K562 (cell line): ENCODE results near the gene NKIRAS1. TPM values are rescaled to one million over a fixed set of nuclear protein-coding genes. Genes with fewer than 3 reads are reported as not detected.

Experiments
- BDP1 ChIP-seq: IDR thresholded peaks from 3 replicates; pipeline ENCODE4 v1.6.1; 2011; ENCODE audit not compliant: insufficient read length, insufficient read depth
- HIVEP1 ChIP-seq: fragments of 250-450 bp; sonication (Bioruptor Pico); IDR thresholded peaks from 2 replicates; pipeline ENCODE4 v1.4.0; 2020; ENCODE audit warnings: mild to moderate bottlenecking
- LCOR ChIP-seq: sonication (generic); formaldehyde crosslinking; IDR thresholded peaks from 2 replicates; pipeline ENCODE4 v1.8.0; 2022; ENCODE audit warnings: mild to moderate bottlenecking, missing genetic modification reagents
- MEF2D ChIP-seq: conservative IDR thresholded peaks from 2 replicates; pipeline ENCODE4 v1.6.1; 2016; ENCODE audit warnings: low read depth, missing genetic modification characterization, missing compliant biosample characterization
- NR1H2 ChIP-seq: sonication (generic); formaldehyde crosslinking; IDR thresholded peaks from 2 replicates; pipeline ENCODE4 v1.4.0; 2020; ENCODE audit warnings: mild to moderate bottlenecking, missing genetic modification reagents
- RFX1 ChIP-seq: fragments of 450-650 bp; IDR thresholded peaks from 2 replicates; pipeline ENCODE4 v1.6.1; 2016; ENCODE audit warnings: mild to moderate bottlenecking, moderate library complexity
- RUNX1 ChIP-seq: sonication (generic); IDR thresholded peaks from 2 replicates; pipeline ENCODE4 v1.6.1; 2016; ENCODE audit warnings: antibody characterized with exemption, low read depth
- SNIP1 ChIP-seq: fragments of 450-650 bp; IDR thresholded peaks from 2 replicates; pipeline ENCODE4 v1.7.1; 2017; ENCODE audit warnings: low read depth, mild to moderate bottlenecking
- SNRNP70 ChIP-seq: fragments of 200-400 bp; formaldehyde crosslinking; optimal IDR thresholded peaks from 2 replicates; pipeline ENCODE3; 2017; ENCODE audit warnings: low read depth, low read length
- WHSC1 ChIP-seq: IDR thresholded peaks from one replicate; pipeline ENCODE4 v1.6.1; 2012; ENCODE audit warnings: low read length, control low read depth, inconsistent platforms
- ZFP1 ChIP-seq: fragments of 450-650 bp; formaldehyde crosslinking; IDR thresholded peaks from 2 replicates; pipeline ENCODE4 v1.4.0; 2020; ENCODE audit warnings: mild to moderate bottlenecking, mixed read lengths
- ZNF12 ChIP-seq: sonication (generic); formaldehyde crosslinking; IDR thresholded peaks from 2 replicates; pipeline ENCODE4 v1.4.0; 2020; ENCODE audit warnings: mild to moderate bottlenecking, missing genetic modification reagents
- ZNF134 ChIP-seq: fragments of 250-450 bp; sonication (Bioruptor Pico); conservative IDR thresholded peaks from 2 replicates; pipeline ENCODE4 v1.4.0; 2020
- ZNF444 ChIP-seq: fragments of 250-450 bp; sonication (Bioruptor Pico); IDR thresholded peaks from 2 replicates; pipeline ENCODE4 v1.4.0; 2020; ENCODE audit warnings: mild to moderate bottlenecking, moderate library complexity
- ZNF551 ChIP-seq: fragments of 250-450 bp; sonication (Bioruptor Pico); IDR thresholded peaks from 2 replicates; pipeline ENCODE4 v1.5.0; 2021; ENCODE audit warnings: mild to moderate bottlenecking, moderate library complexity
- ZNF75A ChIP-seq: fragments of 450-650 bp; formaldehyde crosslinking; IDR thresholded peaks from 2 replicates; pipeline ENCODE4 v1.4.0; 2020; ENCODE audit warnings: mild to moderate bottlenecking
- ZNF77 ChIP-seq: fragments of 250-450 bp; sonication (Bioruptor Pico); IDR thresholded peaks from 2 replicates; pipeline ENCODE4 v1.5.0; 2020
- polyA plus RNA-seq, 8 experiments: library from polyadenylated mRNA; depleted of rRNA in 4 of 8; stranded (reverse) in 5 of 8; unstranded in 3 of 8; fragments of >200 nt; fragmentation: Nextera tagmentation in 2 of 8; fragmentation: Illumina TruSeq in 1 of 8; extraction: Ambion mirVana in 2 of 8; extraction: Trizol in 1 of 8; gene quantifications; 2 replicates each; pipeline versions ENCODE4 v1.2.1 to v1.2.3, GENCODE V29; 2011 to 2014; ENCODE audit warnings: inconsistent platforms in 1 of 8, missing spikeins in 1 of 8
- total RNA-seq, 7 experiments: library from RNA; depleted of rRNA in 6 of 7; stranded (reverse); fragments of >200 nt in 6 of 7; fragmentation: Illumina TruSeq in 2 of 7; extraction: Trizol in 2 of 7; gene quantifications; 2 replicates each; pipeline versions ENCODE4 v1.2.1 to v1.2.3, GENCODE V29; 2011 to 2021; ENCODE audit warnings: low replicate concordance in 1 of 7
- TF ChIP-seq, protein P1 (sequence below): fragments of 450-650 bp; formaldehyde crosslinking; IDR thresholded peaks from 2 replicates; pipeline ENCODE4 v1.4.0; 2020; ENCODE audit warnings: mild to moderate bottlenecking
- TF ChIP-seq, protein P2 (sequence below): fragments of 250-450 bp; sonication (Bioruptor Pico); IDR thresholded peaks from 2 replicates; pipeline ENCODE4 v1.4.0; 2020
- TF ChIP-seq, protein P3 (sequence below), 3 experiments: IDR thresholded peaks in 2 of 3; conservative IDR thresholded peaks in 1 of 3; 2 replicates each; pipeline ENCODE4 v1.5.1; 2011 to 2012; ENCODE audit warnings: low read length in 3 of 3, mild to moderate bottlenecking in 3 of 3, control low read depth in 2 of 3, improper control_type of control experiment in 1 of 3, inconsistent platforms in 1 of 3, low read depth in 1 of 3, mixed read lengths in 1 of 3, moderate library complexity in 1 of 3; ENCODE audit not compliant: insufficient read depth in 2 of 3
- TF ChIP-seq, protein P4 (sequence below), 3 experiments: fragments of 200-800 bp in 1 of 3; sonication (Bioruptor generic) in 1 of 3; sonication (generic) in 1 of 3; formaldehyde crosslinking in 1 of 3; IDR thresholded peaks; 2 replicates each; pipeline versions ENCODE4 v1.6.1 to v1.8.0; 2016 to 2022; ENCODE audit warnings: mild to moderate bottlenecking in 2 of 3, missing compliant biosample characterization in 2 of 3, missing genetic modification characterization in 2 of 3, missing genetic modification reagents in 1 of 3

NKIRAS1 gene
- total and polyA plus RNA-seq, 9 of the 15 experiments (the other 6 are each of a cell fraction or from before 2014, with no cell fraction given) = 5.1 to 10.3 (median 6.3) TPM

DNA sequence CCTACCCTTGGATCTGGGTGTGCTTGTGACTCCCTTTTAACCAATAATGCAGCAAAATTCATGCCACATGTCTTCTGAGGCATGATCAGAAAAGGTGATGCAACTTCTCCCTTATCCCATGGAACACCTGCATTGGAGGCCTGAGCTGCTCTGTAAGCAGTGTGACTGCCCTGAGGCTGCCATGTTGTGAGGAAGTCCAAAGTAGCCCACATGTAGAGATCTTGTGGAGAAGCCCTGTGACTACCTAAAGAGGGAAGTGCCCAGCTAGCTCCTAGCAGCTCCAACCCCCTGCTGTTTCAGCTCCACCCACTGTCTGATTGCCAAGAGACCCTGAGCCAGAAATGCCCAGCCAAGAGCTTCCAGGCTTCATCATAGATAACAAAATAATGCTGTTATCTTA lies 21.9 kb upstream of the NKIRAS1 start (continued):
- no peak for TF ChIP-seq MEF2D (tag)
- no peak for TF ChIP-seq ZNF12 (CRISPR knock-in tag)
- TF ChIP-seq, protein P1, sequence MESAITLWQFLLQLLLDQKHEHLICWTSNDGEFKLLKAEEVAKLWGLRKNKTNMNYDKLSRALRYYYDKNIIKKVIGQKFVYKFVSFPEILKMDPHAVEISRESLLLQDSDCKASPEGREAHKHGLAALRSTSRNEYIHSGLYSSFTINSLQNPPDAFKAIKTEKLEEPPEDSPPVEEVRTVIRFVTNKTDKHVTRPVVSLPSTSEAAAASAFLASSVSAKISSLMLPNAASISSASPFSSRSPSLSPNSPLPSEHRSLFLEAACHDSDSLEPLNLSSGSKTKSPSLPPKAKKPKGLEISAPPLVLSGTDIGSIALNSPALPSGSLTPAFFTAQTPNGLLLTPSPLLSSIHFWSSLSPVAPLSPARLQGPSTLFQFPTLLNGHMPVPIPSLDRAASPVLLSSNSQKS (CRISPR knock-in tag) = no peak
- no peak for TF ChIP-seq BDP1
- no peak for TF ChIP-seq ZNF134 (CRISPR knock-in tag)
- no peak for TF ChIP-seq RFX1
- no peak for TF ChIP-seq SNIP1
- TF ChIP-seq LCOR (CRISPR knock-in tag) = no peak
- TF ChIP-seq ZNF551 = no peak
- no peak for TF ChIP-seq NR1H2 (CRISPR knock-in tag)
- no peak for TF ChIP-seq ZNF75A (CRISPR knock-in tag)
- TF ChIP-seq, protein P2, sequence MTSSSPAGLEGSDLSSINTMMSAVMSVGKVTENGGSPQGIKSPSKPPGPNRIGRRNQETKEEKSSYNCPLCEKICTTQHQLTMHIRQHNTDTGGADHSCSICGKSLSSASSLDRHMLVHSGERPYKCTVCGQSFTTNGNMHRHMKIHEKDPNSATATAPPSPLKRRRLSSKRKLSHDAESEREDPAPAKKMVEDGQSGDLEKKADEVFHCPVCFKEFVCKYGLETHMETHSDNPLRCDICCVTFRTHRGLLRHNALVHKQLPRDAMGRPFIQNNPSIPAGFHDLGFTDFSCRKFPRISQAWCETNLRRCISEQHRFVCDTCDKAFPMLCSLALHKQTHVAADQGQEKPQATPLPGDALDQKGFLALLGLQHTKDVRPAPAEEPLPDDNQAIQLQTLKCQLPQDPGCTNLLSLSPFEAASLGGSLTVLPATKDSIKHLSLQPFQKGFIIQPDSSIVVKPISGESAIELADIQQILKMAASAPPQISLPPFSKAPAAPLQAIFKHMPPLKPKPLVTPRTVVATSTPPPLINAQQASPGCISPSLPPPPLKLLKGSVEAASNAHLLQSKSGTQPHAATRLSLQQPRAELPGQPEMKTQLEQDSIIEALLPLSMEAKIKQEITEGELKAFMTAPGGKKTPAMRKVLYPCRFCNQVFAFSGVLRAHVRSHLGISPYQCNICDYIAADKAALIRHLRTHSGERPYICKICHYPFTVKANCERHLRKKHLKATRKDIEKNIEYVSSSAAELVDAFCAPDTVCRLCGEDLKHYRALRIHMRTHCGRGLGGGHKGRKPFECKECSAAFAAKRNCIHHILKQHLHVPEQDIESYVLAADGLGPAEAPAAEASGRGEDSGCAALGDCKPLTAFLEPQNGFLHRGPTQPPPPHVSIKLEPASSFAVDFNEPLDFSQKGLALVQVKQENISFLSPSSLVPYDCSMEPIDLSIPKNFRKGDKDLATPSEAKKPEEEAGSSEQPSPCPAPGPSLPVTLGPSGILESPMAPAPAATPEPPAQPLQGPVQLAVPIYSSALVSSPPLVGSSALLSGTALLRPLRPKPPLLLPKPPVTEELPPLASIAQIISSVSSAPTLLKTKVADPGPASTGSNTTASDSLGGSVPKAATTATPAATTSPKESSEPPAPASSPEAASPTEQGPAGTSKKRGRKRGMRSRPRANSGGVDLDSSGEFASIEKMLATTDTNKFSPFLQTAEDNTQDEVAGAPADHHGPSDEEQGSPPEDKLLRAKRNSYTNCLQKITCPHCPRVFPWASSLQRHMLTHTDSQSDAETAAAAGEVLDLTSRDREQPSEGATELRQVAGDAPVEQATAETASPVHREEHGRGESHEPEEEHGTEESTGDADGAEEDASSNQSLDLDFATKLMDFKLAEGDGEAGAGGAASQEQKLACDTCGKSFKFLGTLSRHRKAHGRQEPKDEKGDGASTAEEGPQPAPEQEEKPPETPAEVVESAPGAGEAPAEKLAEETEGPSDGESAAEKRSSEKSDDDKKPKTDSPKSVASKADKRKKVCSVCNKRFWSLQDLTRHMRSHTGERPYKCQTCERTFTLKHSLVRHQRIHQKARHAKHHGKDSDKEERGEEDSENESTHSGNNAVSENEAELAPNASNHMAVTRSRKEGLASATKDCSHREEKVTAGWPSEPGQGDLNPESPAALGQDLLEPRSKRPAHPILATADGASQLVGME (CRISPR knock-in tag) = no peak
- no peak for TF ChIP-seq HIVEP1 (CRISPR knock-in tag)
- TF ChIP-seq, protein P3, sequence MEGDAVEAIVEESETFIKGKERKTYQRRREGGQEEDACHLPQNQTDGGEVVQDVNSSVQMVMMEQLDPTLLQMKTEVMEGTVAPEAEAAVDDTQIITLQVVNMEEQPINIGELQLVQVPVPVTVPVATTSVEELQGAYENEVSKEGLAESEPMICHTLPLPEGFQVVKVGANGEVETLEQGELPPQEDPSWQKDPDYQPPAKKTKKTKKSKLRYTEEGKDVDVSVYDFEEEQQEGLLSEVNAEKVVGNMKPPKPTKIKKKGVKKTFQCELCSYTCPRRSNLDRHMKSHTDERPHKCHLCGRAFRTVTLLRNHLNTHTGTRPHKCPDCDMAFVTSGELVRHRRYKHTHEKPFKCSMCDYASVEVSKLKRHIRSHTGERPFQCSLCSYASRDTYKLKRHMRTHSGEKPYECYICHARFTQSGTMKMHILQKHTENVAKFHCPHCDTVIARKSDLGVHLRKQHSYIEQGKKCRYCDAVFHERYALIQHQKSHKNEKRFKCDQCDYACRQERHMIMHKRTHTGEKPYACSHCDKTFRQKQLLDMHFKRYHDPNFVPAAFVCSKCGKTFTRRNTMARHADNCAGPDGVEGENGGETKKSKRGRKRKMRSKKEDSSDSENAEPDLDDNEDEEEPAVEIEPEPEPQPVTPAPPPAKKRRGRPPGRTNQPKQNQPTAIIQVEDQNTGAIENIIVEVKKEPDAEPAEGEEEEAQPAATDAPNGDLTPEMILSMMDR (IDR thresholded peaks at IDR 0.05 in 2 of 3, conservative IDR thresholded peaks at IDR 0.05 in 1 of 3; ENCODE audit: insufficient read depth in 2 of 3, low read depth in 1 of 3, low read length in 3 of 3) = no peak
- TF ChIP-seq SNRNP70 = no peak
- no peak for TF ChIP-seq WHSC1
- no peak for TF ChIP-seq ZFP1 (CRISPR knock-in tag)
- no peak for TF ChIP-seq ZNF444 (CRISPR knock-in tag)
- TF ChIP-seq RUNX1 = no peak
- no peak for TF ChIP-seq ZNF77
- TF ChIP-seq, protein P4, sequence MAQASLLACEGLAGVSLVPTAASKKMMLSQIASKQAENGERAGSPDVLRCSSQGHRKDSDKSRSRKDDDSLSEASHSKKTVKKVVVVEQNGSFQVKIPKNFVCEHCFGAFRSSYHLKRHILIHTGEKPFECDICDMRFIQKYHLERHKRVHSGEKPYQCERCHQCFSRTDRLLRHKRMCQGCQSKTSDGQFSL (CRISPR knock-in tag; IDR thresholded peaks at IDR 0.05) = no peak
- TF ChIP-seq, protein P4 (tag; IDR thresholded peaks at IDR 0.05) = no peak
